ENCODE results near the gene HSF2. TPM values are rescaled to one million over a fixed set of nuclear protein-coding genes. Genes with fewer than 3 reads are reported as not detected.

HSF2 gene
- total and polyA plus RNA-seq, 2 of the 13 experiments (the other 11 are each of a cell fraction or from before 2014, with no cell fraction given) = 24.8 to 26.4 TPM

- TF ChIP-seq ZNF136 (CRISPR knock-in tag; IDR thresholded peaks at IDR 0.05; ENCODE audit: low read depth) (no peak), ZNF264 (CRISPR knock-in tag; IDR thresholded peaks at IDR 0.05) (peak; percentile 55; the same call in 1 of the 2 replicates), PCBP1 (IDR thresholded peaks at IDR 0.05; ENCODE audit: borderline replicate concordance, low read depth, low read length) (no peak), EZH2 (conservative IDR thresholded peaks at IDR 0.05; ENCODE audit: low read depth, low read length) (no peak), KDM2A (CRISPR knock-in tag; IDR thresholded peaks at IDR 0.05; ENCODE audit: borderline replicate concordance, low read depth) (peak; percentile 93), XRCC5 (optimal IDR thresholded peaks at IDR 0.05; ENCODE audit: low read length) (no peak), NFRKB (IDR thresholded peaks at IDR 0.05) (no peak), PLRG1 (conservative IDR thresholded peaks at IDR 0.05) (no peak), KLF6 (CRISPR knock-in tag; IDR thresholded peaks at IDR 0.05) (peak; percentile 78), ZNF3 (CRISPR knock-in tag; IDR thresholded peaks at IDR 0.05) (0 out of 2 replicates have a peak, but pooled peaks have one; percentile 27), ZNF713 (CRISPR knock-in tag; IDR thresholded peaks at IDR 0.05) (no peak), SOX13 (IDR thresholded peaks at IDR 0.05) (no peak), SOX13 (CRISPR knock-in tag; conservative IDR thresholded peaks at IDR 0.05 in 1 of 2, IDR thresholded peaks at IDR 0.05 in 1 of 2) (peak in 1 of 2 experiments; percentile 29; a peak in 1 of 4 replicates), RFXANK (CRISPR knock-in tag; IDR thresholded peaks at IDR 0.05) (no peak), ZNF20 (CRISPR knock-in tag; IDR thresholded peaks at IDR 0.05) (no peak), HOXA7 (CRISPR knock-in tag; IDR thresholded peaks at IDR 0.05) (no peak), PRDM15 (CRISPR knock-in tag; IDR thresholded peaks at IDR 0.05) (peak; percentile 59; the same call in 1 of the 2 replicates), NR2C2 (CRISPR knock-in tag; IDR thresholded peaks at IDR 0.05; ENCODE audit: borderline replicate concordance) (no peak; the same call in 1 of the 2 replicates), SRSF1 (optimal IDR thresholded peaks at IDR 0.05; ENCODE audit: low read depth, low read length) (no peak), YEATS2 (CRISPR knock-in tag; IDR thresholded peaks at IDR 0.05; ENCODE audit: borderline replicate concordance) (peak; percentile 79; the same call in 1 of the 2 replicates), YY1 (IDR thresholded peaks at IDR 0.05; ENCODE audit: insufficient read depth, insufficient replicate concordance, low read depth, low read length) (peak; percentile 42)
- TF ChIP-seq, protein P1, sequence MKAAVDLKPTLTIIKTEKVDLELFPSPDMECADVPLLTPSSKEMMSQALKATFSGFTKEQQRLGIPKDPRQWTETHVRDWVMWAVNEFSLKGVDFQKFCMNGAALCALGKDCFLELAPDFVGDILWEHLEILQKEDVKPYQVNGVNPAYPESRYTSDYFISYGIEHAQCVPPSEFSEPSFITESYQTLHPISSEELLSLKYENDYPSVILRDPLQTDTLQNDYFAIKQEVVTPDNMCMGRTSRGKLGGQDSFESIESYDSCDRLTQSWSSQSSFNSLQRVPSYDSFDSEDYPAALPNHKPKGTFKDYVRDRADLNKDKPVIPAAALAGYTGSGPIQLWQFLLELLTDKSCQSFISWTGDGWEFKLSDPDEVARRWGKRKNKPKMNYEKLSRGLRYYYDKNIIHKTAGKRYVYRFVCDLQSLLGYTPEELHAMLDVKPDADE (CRISPR knock-in tag; IDR thresholded peaks at IDR 0.05) = peak; percentile 70; the same call in 1 of the 2 replicates
- TF ChIP-seq, protein P2, sequence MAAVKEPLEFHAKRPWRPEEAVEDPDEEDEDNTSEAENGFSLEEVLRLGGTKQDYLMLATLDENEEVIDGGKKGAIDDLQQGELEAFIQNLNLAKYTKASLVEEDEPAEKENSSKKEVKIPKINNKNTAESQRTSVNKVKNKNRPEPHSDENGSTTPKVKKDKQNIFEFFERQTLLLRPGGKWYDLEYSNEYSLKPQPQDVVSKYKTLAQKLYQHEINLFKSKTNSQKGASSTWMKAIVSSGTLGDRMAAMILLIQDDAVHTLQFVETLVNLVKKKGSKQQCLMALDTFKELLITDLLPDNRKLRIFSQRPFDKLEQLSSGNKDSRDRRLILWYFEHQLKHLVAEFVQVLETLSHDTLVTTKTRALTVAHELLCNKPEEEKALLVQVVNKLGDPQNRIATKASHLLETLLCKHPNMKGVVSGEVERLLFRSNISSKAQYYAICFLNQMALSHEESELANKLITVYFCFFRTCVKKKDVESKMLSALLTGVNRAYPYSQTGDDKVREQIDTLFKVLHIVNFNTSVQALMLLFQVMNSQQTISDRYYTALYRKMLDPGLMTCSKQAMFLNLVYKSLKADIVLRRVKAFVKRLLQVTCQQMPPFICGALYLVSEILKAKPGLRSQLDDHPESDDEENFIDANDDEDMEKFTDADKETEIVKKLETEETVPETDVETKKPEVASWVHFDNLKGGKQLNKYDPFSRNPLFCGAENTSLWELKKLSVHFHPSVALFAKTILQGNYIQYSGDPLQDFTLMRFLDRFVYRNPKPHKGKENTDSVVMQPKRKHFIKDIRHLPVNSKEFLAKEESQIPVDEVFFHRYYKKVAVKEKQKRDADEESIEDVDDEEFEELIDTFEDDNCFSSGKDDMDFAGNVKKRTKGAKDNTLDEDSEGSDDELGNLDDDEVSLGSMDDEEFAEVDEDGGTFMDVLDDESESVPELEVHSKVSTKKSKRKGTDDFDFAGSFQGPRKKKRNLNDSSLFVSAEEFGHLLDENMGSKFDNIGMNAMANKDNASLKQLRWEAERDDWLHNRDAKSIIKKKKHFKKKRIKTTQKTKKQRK (IDR thresholded peaks at IDR 0.05; ENCODE audit: low read length) = no peak
Measured at GRCh38 chr6:122399348-122400120, at the start of gene HSF2 (continued).
